ENCODE data around the gene BPGM.

The BPGM gene

GRCh38 chr7:134651991-134652390 lies 5.3 kb downstream of the BPGM start:
- TF ChIP-seq ZNF214 (tag by site-specific recombination; IDR thresholded peaks at IDR 0.05; ENCODE audit: borderline replicate concordance) (no peak), ZSCAN16 (tag by site-specific recombination; IDR thresholded peaks at IDR 0.05) (no peak), ZBTB8A (tag by site-specific recombination; IDR thresholded peaks at IDR 0.05) (no peak), ZNF449 (tag by site-specific recombination; IDR thresholded peaks at IDR 0.05) (no peak), ZFP37 (tag by site-specific recombination; IDR thresholded peaks at IDR 0.05) (no peak), ZNF629 (tag by site-specific recombination; IDR thresholded peaks at IDR 0.05) (no peak), ZNF404 (tag by site-specific recombination; IDR thresholded peaks at IDR 0.05) (no peak), PBX3 (CRISPR knock-in tag; IDR thresholded peaks at IDR 0.05) (no peak), ZNF132 (tag by site-specific recombination; IDR thresholded peaks at IDR 0.05; ENCODE audit: borderline replicate concordance) (no peak), MYNN (tag by site-specific recombination; IDR thresholded peaks at IDR 0.05; ENCODE audit: borderline replicate concordance) (no peak), TRIM28 (IDR thresholded peaks at IDR 0.05; ENCODE audit: borderline replicate concordance, low read length) (no peak), ZNF23 (tag by site-specific recombination; IDR thresholded peaks at IDR 0.05; ENCODE audit: borderline replicate concordance) (no peak), ZSCAN23 (tag by site-specific recombination; IDR thresholded peaks at IDR 0.05) (no peak)
- TF ChIP-seq, protein P1, sequence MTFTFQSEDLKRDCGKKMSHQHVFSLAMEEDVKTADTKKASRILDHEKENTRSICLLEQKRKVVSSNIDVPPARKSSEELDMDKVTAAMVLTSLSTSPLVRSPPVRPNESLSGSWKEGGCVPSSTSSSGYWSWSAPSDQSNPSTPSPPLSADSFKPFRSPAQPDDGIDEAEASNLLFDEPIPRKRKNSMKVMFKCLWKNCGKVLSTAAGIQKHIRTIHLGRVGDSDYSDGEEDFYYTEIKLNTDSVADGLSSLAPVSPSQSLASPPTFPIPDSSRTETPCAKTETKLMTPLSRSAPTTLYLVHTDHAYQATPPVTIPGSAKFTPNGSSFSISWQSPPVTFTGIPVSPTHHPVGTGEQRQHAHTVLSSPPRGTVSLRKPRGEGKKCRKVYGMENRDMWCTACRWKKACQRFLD (tag by site-specific recombination; IDR thresholded peaks at IDR 0.05): no peak
- TF ChIP-seq, protein P2, sequence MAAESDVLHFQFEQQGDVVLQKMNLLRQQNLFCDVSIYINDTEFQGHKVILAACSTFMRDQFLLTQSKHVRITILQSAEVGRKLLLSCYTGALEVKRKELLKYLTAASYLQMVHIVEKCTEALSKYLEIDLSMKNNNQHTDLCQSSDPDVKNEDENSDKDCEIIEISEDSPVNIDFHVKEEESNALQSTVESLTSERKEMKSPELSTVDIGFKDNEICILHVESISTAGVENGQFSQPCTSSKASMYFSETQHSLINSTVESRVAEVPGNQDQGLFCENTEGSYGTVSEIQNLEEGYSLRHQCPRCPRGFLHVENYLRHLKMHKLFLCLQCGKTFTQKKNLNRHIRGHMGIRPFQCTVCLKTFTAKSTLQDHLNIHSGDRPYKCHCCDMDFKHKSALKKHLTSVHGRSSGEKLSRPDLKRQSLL (tag by site-specific recombination; IDR thresholded peaks at IDR 0.05): no peak
- POLR2A ChIA-PET: no interaction called here
- CTCF ChIA-PET: no interaction called here
- Histone ChIP-seq H3K4me3 (ENCODE audit: low read depth, low read length) (no peak overlapping the region), H3K36me3 (ENCODE audit: control insufficient read depth in 2 of 2, insufficient read depth in 1 of 2, low read length in 2 of 2) (no peaks in the 10 kb centered on the region), H3K4me1 (ENCODE audit: control insufficient read depth, insufficient read depth, low read length) (no peaks in the 10 kb centered on the region), H3K27ac (ENCODE audit: extremely low read depth, low read depth, low read length) (no peak overlapping the region), H3K9me3 (ENCODE audit: control insufficient read depth, insufficient read depth, low read depth, low read length) (no peaks in the 10 kb centered on the region)

GRCh38 chr7:134654104-134654775 lies 7.6 kb downstream of the BPGM start:
- ChIA-PET POLR2A (no interaction called here), CTCF (interaction anchor here (0.7 kb wide), 1 partner anchor 142 kb away, joined by 3 read pairs; no protein-coding TSS in a partner anchor)
- Histone ChIP-seq H3K9me3 (ENCODE audit: control insufficient read depth, insufficient read depth, low read depth, low read length) (no peaks in the 10 kb centered on the region), H3K4me1 (ENCODE audit: control insufficient read depth, insufficient read depth, low read length) (no peaks in the 10 kb centered on the region), H3K4me3 (ENCODE audit: low read depth, low read length) (no peak overlapping the region), H3K36me3 (ENCODE audit: control insufficient read depth in 2 of 2, insufficient read depth in 1 of 2, low read length in 2 of 2) (no peaks in the 10 kb centered on the region), H3K27ac (ENCODE audit: extremely low read depth, low read depth, low read length) (no peak overlapping the region)
- TF ChIP-seq ZNF169 (tag by site-specific recombination; IDR thresholded peaks at IDR 0.05) (no peak), ZNF121 (tag by site-specific recombination; IDR thresholded peaks at IDR 0.05) (no peak), KLF1 (tag by site-specific recombination; IDR thresholded peaks at IDR 0.05) (no peak), ZNF404 (tag by site-specific recombination; IDR thresholded peaks at IDR 0.05) (no peak), TRIM28 (IDR thresholded peaks at IDR 0.05; ENCODE audit: borderline replicate concordance, low read length) (no peak), GLI2 (tag by site-specific recombination; IDR thresholded peaks at IDR 0.05; ENCODE audit: borderline replicate concordance, low read depth) (no peak), MZF1 (tag by site-specific recombination; IDR thresholded peaks at IDR 0.05; ENCODE audit: borderline replicate concordance) (no peak), ZNF555 (tag by site-specific recombination; conservative IDR thresholded peaks at IDR 0.05) (no peak), ZNF391 (tag by site-specific recombination; IDR thresholded peaks at IDR 0.05; ENCODE audit: borderline replicate concordance, low read depth) (no peak), ZNF473 (tag by site-specific recombination; IDR thresholded peaks at IDR 0.05) (no peak), ZNF174 (tag by site-specific recombination; IDR thresholded peaks at IDR 0.05) (no peak), HOXC10 (CRISPR knock-in tag; IDR thresholded peaks at IDR 0.05) (no peak), ZIC2 (tag by site-specific recombination; IDR thresholded peaks at IDR 0.05) (no peak), ZNF10 (tag by site-specific recombination; IDR thresholded peaks at IDR 0.05) (no peak)
- TF ChIP-seq, protein P3, sequence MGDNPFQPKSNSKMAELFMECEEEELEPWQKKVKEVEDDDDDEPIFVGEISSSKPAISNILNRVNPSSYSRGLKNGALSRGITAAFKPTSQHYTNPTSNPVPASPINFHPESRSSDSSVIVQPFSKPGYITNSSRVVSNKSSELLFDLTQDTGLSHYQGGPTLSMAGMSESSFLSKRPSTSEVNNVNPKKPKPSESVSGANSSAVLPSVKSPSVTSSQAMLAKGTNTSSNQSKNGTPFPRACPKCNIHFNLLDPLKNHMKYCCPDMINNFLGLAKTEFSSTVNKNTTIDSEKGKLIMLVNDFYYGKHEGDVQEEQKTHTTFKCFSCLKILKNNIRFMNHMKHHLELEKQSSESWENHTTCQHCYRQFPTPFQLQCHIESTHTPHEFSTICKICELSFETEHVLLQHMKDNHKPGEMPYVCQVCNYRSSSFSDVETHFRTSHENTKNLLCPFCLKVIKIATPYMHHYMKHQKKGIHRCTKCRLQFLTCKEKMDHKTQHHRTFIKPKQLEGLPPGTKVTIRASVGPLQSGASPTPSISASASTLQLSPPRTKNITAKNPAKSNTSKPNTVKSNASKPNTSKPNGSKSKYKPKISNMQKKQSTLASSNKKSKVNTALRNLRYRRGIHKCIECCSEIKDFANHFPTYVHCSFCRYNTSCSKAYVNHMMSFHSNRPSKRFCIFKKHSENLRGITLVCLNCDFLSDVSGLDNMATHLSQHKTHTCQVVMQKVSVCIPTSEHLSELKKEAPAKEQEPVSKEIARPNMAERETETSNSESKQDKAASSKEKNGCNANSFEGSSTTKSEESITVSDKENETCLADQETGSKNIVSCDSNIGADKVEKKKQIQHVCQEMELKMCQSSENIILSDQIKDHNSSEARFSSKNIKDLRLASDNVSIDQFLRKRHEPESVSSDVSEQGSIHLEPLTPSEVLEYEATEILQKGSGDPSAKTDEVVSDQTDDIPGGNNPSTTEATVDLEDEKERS (tag by site-specific recombination; IDR thresholded peaks at IDR 0.05): no peak

Data from HEK293 (cell line).